HG03108 (cell line): ENCODE measurements around the gene SVIL.
"Not testable (repeated sequence)": the region's sequence is repeated elsewhere in the genome, so short reads cannot be mapped to it uniquely, and the experiment has no call there.

Experiments used
- ATAC-seq: cut with Tn5 transposase; IDR thresholded peaks from one replicate; pipeline ENCODE4 v1.9.1; 2021; ENCODE audit warnings: moderate library complexity; ENCODE audit not compliant: unreplicated experiment

Gene SVIL

DNA sequence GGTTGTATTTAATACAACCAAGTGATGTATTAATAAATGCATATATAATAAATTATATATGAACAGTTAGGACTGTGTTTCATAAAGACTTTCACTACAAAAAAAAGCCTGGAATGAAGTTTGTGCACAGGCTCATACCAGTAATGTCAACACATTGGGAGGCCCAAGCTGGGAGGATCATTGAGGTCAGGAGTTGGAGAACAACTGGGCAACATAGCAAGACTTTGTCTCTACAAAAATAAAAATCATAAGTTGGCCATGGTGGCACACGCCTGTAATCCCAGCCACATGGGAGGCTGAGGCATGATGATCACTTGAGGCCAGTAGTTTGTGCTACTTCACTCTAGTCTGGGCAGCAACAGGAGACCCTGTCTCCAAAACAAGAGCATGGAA lies 15.8 kb upstream of the SVIL start:
- ATAC-seq = no peak

DNA sequence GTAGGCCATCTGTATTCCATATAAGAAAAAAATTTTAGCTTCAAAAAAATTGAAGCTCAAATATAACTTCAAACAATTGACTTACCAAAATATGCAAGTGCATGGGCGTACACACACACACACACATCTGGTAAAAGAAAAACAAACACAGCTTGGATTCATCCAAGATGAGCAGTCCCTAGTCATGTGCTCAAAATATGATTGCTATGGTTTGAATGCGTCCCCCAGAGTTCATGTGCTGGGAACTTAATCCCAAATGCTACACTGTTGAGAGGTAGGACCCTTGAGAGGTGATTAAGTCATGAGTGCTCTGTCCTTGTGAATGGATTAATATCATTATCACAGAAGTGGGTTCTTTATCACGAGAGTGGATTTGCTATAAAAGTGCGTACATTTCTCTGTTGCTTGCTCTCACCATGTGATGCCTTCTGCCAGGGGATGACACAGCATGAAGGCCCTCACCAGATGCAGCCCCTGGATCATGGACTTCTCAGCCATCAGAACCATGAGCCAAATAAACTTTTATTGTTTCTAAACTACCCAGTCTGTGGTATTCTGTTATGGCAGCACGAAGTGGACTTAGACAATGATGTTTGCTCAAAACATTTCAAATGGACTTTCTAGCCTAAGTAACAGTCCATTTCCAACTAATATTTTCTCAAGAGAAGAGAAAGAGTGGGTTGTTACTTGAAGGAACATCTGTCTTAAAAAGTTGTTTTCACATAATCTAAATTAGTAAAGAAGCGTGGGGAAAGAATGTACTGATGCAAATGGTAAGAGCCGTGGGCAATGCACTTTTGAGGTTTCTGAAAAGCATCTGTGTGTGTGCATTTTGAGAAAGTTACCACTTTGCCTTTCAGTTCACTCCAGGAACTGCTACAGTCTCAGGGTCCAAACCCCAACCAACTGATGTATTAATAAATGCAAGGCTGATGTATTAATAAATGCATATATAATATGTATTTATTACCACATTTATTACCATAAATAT lies 15.1 kb upstream of the SVIL start:
- ATAC-seq = no peak

DNA sequence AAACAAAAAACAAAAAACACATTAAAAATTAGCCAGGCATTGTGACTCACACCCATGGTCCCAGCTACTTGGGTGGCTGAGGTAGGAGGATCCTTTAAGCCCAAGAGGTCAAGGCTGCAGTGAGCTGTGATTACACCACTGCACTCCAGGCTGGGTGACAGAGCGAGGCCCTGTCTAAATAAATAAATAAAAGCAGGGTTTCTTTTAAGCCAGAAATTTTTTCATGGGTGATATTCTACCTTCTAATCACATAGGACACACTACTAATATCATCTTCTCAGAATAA lies 14.2 kb upstream of the SVIL start:
- no peak for ATAC-seq

DNA sequence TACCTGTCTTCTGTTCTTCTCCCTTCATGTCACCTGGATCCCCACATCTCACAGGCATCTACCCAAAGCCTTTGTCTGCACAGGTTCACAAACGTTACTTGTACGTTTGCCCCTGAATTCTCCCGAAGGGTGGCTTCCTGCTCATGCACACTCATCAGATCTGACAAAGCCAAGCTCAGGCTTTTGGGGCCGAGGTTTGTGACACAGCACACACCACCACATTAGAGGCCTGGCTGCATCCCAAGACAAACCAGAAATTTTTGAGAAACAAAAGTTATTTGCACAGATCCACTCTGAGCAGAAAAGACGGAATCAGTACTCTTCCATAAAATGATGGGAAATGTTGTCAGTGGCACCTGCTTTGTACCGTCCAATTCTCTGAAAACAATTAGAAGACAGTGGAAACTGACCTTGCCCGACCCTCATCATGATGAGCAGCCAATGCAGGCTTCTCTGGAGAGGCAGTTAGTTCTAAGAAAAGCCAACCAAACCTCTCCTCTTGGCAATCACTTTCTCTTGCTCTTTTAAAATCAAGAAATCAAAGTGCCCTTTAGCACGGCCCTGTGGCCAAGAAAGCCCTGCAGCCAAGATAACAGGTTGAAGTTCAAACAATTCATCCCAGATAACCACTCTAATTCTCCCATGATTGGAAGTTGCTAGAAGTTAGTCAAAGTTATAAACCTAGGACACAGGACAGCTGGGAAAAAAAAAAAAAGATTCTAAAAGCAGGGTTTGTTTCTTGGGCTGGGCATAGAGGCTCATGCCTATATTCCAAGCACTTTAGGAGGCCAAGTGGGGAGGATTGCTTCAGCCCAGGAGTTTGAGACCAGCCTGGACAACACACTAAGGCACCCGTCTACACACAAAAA lies 13.6 kb upstream of the SVIL start:
- no peak for ATAC-seq

DNA sequence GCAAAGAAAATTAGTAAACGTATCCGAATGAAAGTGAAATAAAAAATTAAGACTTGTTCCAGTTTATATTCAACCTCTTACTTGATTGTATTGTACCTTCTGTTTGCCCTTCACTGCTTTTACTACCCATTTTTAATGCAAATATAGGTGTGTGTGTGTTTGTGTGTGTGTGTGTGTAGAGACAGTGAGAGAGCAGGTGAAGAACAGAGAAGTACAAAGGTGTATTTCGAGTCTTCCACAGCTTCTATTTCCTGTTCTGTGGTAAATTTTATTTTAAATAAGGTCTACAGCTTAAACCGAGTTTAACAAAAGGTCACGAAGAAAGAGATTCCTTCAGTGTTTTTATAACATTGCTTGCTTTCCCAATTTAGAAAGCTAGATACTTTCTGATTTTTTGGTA lies 12.7 kb upstream of the SVIL start:
- no peak for ATAC-seq

DNA sequence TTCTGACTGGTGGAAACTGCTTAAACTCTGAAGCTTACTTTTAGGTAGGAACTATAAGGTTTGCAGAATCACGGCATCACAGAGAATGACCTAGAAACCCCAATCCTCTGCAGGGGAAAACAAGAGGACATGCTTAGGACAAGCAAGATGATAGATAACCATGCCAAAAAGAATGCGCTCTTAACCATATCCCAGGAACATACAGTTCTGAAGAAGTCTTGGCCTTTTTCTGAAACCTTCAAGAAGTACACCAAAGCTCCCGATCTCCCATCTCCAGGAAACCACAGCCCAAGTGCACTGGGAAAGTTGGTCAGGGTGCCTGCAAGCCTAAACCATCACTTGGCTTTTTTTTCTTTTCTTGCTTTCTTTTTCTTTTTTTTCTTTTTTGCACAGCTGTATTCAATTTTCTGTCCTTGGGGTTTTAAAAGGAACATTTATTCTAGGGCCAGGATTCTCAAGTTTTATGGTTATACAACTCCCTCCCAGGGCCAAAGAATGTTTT lies 12.2 kb upstream of the SVIL start:
- no peak for ATAC-seq

DNA sequence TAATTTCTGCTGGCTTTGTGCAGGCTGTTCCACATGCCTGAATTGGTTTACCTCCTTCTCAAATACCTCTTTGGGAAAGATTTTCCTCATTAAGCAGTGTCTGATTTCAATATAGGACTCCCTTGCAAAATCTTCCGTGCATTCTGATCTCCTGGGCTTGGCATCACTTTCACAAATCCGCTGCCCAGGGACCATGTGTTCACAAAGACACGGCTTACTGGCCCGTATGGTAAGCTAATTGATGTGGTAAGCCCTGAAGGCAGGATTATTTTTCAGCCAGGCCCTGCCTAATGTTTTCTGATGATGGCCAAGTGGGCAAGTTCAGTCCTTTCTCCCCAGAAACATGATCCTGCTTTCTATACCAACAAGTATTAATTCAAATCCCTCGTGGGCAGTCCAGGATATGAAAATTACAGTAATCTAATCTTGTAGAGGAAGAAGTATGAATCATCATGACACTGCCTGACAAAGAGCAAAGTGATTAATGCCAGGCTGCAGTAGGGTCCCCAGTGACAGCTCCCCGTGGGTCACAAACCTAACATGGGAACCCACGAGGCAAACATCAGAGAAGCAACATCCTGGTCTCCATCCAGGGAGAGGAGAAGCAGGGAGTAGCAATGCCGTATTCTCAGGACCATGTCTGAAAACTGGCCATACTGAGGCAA lies 11.6 kb upstream of the SVIL start:
- no peak for ATAC-seq

DNA sequence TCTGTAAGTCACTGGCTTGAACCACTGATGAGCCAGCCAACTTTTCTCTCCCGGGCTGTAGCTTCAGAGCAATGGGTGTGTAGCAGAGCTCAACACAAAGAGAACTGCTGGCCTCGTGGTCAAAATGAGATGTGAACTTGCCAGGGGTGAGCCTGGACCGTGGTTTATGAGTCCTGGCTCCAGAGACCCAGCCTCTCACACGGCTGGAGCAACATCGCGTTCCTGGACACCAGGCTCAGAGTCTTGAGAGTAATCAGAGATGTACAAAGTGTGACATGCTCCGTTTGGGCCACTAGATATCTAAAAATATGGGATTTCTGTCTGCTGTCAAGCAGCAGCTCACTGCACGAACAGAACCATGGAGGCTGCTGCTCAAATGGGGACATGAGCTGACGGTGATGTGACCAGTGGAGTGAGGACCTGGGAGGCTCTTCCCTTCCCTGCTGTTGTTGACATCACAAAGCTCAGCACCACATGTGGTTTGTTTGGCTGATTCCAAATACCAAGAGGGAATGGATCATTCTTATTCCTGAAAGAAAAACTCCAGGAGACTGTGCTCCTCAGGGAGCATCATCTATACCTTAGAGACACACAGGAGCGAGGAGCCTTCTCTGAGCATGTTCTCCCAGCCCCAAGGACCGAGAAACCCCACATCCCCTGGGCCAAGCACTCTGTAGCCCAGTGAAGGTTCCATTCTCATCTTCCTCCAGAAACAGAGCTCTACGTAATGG lies 9.2 kb upstream of the SVIL start:
- ATAC-seq = no peak

DNA sequence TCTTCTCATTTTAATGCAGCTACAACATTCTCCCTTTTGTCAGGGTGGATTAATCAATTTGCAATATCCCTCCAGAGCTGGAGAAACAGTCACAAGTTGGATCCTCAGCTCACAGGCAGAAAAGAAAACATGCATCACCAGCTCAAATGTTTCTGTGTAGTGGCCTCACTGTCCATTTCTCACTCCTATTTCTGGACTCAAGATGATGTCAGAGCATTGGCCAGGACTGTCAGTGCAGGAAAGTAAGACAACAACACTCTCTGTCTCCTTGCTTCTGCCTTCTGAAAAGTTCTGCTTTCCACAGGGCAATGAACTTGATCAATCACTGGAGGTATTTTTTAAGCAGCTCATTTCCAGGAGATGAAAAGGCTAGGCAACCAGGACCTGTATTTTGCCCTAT lies 8.2 kb upstream of the SVIL start:
- ATAC-seq = no peak

DNA sequence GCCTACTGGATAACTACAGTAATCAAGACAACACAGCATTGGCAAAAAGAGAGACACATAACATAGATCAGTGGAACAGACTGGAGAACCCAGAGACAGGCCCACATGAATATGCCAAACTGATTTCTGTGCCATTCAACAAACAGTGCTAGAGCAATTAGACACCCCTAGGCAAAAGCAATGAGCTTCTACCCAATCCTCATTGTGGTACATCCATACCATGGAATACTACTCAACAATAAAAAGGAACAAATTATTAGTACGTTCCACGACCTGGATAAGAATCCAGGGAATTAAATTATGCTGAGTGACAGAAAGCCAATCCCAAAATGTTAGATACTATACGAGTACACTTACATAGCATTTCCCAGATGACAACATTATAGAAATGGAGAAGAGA lies 2.8 kb upstream of the SVIL start:
- ATAC-seq = no peak

DNA sequence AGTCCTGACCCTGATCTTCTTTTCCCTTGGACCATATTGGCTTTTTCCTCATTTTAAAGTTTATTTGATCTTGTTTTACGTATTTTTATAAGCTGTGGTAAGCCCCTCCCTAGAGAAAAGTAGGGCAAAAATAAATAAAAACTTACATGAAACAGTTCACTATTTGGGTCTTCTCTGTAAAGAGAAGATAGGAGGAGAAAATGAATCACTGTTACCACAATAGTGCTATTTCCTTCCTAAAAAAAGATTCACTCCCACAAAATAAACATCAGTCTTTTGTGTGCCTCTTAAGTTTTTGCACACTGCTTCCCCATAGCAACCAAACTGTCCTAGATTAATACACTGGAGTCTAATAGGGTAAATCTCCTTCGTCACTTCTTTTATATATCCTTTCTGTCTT lies 1.4 kb upstream of the SVIL start:
- ATAC-seq = no peak

DNA sequence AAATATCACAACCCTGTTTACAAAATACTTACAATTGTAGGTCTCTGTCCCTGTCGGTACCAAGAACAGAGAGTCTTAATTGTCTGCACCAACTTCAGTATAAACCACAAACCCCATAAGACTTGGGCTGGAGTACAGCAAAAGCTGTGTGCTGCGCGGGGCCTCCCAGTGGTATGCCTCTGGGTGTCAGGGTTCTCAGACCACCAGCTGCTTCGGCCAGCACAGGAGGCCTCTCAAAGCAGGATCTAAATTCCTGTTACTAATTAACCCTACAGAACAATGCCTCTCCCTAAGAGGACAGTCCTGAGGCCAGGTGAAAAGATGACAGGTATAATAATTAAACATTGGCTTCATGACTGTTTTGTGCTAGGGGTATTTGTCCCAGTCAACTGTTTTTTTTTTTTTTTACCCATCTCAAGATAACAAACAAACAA lies 957 bp upstream of the SVIL start:
- ATAC-seq = peak; percentile 74

DNA sequence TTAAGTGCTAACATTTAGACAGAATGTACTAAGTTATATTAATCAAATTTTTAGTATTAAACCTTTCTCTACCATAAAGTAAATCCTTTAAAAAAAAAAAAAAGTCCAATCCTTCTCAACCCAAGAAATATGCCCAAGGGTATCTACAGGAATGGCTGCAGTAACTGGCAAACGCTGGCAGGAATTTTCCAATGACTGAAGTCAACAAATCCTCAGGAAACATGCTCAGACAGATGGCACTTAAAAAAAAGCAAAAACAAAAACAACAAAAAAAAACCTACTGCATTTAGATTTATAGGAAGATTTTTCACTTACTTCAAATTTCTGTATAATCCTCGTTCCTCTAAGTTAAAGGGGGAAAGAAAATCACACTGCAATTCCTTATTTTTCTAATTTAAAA lies 666 bp downstream of the SVIL start:
- ATAC-seq = no peak

DNA sequence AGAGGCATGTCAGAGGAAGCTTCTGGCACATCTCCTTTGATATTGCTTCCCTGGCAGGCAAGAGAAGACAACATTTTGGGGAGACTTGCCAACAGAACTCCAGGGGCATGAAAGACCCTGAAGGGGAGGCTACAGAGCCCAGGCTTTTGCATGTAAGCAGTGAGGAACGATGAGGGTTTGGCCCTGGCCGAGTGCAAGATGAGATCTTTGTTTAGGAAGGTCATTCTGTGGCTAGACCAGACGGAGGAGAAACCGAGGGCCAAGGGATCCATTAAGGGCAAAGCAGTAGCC lies 3.8 kb downstream of the SVIL start:
- ATAC-seq = no peak

DNA sequence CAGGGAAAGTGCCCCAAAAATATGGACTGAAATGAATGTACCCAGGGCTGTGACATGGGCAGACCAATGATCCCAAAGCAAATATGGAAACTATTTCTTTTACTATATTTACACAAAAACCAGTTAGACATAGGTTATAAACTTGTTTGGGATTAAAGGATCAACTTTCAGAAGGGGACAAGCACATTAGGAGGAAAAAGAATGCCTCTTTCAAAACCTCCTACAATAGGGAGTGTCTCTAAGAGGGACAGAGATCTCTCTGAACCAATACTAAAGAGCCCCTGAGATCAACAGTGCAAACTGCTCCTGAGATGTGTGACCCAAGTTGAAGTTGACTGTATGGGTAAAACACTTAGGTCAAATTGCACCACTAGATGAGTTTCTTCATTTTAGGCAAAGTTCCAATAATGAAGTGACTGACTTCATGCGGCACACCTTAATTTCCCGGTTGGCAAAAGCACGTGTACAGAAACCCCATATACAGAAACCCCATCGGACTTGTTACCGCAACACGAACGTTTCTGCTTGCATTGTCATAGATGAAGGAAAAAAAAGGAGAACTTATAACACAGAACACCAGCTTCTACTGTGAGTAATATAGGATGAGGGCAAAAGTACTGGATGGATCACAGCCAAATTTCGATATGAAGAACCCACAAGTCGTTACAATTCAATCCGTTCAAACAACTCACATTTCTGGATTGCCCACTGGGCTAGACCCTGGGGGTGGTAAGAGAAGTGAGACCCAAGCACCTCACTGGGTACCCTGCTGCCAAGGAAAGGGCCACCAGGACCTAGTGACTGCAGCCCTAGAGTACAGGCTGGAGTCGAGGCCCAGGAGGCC lies 4.3 kb downstream of the SVIL start:
- ATAC-seq = no peak

DNA sequence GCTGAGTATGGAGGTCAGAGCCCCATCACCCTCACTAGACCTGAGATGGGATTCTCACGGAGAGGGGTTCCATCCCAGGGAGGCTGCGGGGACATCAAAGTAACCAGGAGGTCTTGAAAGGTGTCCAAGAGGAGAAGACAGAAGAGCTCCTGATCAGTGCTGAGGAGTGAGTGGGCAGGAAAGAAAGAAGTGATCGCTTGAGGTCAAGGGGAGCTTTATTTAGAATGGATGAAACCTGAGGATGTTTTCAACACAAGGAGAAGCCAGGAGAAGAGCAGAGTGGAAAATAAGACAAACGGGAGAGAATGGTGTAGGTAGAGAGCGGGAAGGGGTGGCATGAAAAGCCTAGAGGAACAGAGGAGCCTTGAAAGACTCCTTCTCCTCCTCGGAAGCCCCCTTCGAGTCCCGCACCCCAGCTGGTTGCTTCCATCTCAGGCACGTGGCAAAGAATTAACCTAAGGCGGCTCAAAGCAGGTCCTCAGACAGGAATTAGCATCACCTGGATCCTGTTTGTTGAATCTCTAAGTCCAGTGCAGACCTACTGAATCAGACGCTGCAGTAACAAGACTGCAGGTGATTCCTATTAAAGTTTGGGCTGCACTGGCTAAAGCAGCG lies 5.8 kb downstream of the SVIL start:
- ATAC-seq = no peak

DNA sequence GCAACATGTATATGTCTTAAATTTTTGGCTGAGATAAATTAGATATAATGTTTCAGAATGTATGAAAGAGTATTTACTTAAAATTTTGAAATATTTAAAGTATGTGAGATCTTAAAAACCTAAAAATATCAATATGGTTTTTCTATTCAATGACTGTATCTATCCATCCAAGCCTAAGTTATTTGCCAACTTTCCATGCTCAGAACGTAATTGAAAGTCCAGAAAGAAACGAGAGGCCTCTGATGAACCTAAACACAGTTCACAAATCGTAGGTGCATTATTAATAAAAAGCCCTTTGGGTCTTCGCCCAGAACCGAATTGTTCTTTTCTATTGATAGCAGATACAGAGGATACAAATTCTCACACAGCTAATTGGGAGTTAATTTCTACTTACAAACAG lies 6.5 kb downstream of the SVIL start:
- ATAC-seq = no peak

DNA sequence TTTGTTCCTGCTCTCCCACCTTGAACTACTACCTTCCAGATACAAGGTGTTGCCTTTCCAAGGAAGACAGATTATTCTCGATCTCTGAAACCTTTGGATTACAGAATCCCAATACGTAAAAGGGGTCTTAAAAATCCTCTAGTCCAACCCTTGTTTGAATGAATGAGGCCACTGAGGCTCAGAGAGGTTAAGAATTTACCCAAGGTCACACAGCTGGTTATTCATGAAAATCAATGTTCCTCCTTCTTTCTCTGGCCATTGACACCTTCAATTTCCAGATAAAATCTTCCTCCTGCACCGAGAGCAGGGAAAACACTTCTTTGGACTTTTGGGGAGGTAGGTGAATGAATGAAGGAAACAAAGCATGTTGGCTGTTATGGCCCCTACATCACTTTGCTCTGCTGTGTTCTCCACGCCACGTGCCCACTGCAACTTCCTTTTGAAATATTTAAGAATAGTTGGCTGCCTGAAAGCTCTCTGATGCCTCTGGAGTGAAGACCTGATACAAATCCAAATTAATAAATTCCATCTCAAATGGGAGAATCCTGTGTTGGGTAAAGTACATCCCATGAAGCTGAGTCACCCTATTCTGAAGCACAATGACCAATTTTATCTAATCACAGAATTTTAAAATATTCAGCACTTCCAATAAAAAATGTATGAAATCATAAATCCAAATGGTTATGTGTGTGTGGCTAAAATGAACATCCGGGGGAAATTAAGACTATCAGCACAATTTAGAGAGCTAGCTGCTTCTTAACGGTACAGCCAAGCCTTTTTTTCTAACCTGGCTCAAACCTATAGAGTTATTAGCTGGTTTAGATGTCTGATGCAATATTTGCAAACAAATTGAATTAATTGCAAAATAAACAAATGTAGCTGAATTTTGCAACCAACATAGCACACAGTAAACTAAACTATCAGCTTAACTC lies 7.3 kb downstream of the SVIL start:
- no peak for ATAC-seq

DNA sequence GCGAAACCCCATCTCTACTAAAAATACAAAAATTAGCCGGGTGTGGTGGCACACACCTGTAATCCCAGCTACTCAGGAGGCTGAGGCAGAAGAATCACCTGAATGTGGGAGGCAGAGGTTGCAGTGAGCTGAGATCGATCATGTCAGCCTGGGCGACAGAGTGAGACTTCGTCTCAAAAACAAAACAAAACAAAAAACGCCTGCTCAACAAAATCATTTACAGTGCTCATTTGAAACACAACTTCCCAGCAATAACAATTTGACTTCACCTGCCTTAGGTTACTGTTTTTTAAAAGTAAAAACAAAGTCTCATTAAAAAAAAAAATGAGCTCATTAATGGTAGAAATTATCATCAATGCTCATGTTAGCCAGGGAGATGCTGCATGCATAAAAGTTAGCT lies 10.4 kb downstream of the SVIL start:
- not testable (repeated sequence) for ATAC-seq
